HG03520 (cell line): ENCODE data around the gene OTUB1.

Source experiments
- ATAC-seq: cut with Tn5 transposase; IDR thresholded peaks from one replicate; pipeline ENCODE4 v1.9.1; 2021; ENCODE audit warnings: mild to moderate bottlenecking, moderate library complexity; ENCODE audit not compliant: unreplicated experiment

Gene OTUB1

DNA sequence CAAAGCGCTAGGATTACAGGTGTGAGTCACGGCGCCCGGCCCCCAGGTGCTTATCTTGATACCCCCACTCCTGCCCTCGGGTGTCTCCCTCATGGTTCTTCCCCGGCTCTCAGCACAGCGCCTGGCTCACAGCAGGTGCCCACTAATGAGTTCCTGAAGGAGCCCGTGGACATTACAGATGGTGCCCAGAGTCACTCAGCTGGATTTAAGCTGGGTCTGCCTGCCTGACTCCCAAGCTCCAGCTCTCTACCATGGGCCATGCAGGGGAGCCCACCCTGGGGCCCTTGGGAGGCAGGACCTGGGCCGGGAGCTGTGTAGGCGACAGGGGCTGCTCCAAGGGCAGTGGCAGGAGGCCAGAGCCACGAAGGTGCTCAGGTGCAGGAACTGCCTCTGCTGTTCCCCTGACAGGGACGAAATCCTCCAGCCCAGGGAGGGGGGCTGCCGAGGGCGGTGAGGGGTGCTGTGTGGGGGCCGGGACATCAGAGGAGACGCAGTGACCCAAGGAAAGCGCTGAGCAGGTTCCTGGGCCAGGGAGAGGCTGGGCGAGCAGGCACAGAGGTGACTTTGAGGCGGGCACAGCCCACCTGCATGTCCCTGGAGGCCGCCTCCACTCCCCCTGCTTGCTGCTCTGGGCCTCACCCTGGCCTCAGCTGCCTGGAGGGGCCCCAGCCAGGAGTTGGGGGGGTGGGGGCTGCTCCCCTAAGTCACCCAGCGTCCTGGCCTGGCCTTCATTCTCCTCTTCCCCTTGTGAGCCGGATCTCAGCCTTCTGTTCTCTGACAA, 34.9 kb downstream of the OTUB1 start:
- ATAC-seq, result no peak

- no peak for ATAC-seq
These were observed 35.5 kb downstream of the OTUB1 start for GRCh38 chr11:64021757-64022093.

DNA sequence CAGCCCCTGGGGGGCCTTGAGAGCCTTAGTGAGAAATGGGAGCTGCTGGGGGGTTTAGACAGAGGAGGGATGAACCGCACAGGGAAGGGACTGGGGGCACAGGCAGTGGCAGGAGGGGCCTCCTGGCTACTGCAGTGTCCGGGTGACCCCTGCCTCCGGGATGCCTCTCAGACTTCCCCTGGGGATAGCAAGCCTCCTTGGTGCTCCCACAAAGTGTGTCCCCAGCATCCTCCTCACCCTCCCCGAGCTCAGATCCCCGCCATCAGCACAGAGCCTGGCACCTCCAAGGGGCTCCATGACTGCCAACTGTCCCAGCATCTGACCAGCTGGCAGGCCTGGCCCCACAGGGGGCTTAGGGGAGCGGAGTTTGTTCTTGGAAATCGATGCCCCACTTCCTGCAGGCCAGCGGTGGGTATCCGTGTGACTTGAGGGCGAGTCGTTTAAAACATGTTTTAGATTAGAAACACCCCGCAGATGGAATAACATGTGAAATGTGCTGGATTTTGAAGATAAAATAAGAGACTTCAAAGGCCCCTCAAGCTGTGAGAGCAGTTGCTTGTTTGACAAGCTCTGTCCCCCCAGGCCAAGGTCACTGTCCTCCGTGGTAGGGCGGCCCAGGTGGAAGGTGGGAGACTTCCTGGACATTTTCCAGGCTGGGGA, 36.0 kb downstream of the OTUB1 start:
- no peak for ATAC-seq

GRCh38 chr11:64023712-64024710, 37.8 kb downstream of the OTUB1 start:
- no peak for ATAC-seq

DNA sequence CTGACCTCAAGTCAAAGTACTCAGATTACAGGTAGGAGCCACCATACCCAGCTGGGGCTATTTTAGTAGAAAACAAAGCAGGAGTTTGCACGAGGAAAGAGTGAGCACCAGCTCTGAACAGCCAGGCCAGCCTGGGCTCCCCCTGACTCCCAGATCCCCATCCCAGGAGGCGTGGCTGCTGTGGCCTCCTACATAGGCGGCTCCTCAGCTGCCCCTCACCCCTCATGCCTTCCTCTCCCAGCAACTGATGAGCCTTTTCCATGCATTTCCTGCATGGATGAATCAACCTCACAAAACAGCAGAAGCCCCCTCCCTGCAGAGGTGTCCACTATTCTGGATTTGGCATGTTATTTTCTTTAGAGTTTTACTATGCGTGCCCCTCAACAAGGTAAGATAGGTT, 39.0 kb downstream of the OTUB1 start:
- ATAC-seq, result no peak

DNA sequence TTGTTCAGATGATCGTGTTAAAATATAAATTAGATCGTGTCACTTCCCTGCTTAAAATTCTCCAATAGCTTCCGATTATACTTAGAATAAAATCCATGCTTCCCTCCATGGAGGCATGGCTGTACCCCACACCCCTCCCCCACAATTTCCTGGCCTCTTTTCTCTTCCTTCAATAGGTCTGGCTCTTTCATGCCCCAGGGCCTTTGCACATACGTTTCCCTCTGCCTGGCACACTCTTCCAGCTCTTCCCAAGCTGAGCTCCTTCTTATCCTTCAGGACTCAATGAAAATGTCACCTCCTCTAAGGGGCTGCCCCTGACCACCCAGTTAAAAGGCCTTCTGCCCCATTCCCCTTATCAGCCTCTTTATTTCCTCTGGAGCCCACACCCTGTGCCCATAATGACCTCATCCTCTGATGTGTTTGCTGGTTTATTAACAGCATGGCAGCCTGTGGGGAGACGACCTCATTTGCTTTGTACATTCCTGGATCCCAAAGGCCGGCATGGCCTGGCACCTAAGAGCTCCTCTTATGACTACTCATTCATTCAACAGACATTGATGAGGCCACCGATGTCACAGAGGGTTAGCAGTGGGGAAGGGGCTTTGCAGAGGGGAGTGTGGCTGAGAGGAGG, 40.5 kb downstream of the OTUB1 start:
- no peak for ATAC-seq

DNA sequence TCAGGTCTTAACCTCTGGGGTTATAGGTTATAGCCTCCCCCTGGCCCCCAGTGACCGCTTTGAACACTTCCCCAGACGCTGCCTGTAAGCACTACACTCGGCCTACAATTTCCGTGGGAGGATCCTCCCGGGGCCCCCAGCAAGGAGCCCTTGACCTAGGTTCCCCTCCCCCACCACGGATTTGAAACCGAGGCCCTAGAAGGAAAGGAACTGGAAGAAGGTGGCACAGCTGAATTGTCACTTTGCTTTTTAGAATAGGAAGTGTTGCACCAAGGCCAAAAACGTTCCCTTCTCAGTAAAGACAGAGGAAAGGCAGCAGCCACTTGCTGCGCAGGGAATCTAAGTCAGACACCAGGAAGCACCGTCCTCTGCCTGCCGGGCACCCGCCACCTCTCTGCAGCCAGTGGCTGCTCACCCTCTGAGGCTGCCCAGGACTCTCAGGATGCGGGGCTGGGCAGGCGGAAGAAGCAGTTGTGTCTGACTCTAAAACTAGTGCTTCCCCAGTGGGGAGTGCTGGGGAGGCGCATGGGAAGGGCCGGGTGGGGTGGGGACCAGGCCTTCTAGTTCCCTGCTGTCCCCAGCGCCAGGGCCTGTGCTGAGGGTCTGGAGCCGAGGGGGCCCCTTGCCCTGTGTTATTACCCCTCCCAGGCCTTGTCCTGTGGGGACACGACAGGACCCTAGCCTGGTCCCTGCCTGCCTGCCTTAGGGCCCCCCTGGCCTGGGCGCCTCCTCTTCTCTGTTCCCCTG, 41.6 kb downstream of the OTUB1 start:
- no peak for ATAC-seq

GRCh38 chr11:64028398-64029115, 42.3 kb downstream of the OTUB1 start:
- no peak for ATAC-seq

DNA sequence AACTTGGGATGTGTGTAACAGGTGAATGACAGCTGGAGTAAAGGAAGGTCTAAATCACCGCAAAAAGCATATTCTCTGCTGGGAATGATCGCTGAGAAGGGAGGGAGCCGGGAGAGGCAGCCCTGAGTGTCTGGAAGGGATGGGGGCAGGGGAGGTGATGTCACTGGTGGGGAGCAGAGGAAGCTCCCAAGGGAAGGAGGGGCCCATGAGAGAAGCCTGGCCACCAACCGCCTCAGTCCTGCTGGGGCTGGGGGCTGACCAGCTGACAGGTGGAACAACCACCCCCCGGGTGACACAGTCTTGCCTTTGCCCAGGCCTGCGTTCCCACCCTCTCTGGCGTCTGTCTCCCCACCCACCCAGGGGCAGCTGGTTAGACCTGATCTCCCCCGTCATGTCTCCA, 43.5 kb downstream of the OTUB1 start:
- ATAC-seq, result no peak

DNA sequence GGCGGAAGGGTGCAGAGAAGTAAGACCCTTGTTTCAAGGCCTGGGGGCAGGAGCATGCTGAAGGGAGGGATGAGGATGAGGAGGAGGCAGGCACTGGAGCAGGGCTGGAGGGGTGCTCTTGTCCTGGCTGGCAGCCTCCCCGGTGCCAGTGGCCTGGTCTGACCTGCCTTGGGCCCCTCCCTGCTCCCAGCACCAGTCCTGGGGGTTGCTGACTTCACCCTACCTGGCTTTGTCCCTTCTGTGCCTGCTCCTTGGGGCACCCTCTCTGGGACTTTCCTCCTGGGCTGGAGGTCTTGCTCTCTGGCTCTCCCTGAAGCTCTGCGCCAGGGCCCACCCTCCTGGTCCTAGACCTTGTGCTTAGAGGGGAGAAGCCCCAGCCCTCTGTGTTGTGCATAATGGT, 44.8 kb downstream of the OTUB1 start:
- no peak for ATAC-seq

DNA sequence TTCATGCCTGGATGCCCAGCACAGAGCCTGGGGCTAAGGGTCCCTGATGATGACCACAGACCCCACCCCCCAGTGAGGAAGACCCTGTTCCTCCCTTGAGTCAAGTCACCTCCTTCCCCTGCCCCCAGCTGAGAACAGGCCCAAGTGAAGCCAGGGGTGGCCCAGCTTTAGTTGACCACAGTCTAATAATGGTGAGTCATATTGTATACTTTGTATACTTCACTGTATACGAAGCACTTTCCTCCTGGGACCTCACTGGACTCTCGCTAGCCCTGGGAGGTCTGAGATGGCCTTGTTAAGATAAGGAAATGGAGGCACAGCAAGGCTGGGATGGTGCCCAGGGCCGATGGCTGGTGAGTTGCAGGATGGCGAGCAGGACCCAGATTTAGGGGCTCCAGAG, 45.8 kb downstream of the OTUB1 start:
- ATAC-seq, result no peak

DNA sequence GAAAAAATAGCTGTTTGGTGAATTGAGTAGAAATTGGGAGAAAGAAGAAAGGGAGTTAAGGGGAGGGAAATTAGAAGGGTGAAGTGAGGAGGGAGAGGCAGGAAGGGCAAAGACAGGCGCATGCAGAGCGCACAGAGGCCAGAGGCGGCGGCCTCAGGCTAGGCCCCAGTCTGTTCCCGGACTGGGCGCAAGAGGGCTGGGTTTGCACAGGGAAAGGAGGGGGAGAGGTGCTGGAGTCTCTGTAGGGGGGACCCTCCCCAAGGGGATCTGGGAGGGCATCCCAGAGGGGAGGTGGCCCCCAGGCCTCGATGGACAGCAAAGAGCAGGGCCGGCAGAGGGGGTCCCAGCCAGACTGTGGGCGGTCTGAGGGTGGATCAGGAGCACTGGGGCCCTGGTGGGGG, 48.2 kb downstream of the OTUB1 start:
- no peak for ATAC-seq

- no peak for ATAC-seq
These were observed 48.9 kb downstream of the OTUB1 start for GRCh38 chr11:64035081-64035524.

DNA sequence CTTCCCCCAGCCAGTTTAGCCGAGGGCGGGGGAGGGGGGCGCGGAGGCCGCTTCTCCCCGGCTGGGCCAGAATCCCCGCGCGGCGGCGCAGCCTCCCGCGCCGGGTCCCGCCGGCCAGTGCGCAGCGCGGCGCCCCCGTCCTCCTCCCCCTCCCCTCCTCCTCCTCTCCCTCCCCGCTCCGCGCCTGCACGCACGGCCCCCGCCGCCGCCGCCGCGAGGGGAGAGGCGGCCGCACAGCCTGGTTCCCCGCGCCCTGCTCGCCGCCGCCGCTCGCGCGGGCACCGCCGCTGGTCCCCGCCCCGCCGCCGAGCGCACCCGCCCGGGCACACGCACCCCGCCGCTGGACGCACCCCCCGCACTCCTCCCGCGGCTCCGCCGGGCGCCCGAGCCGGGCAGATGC, 49.3 kb downstream of the OTUB1 start, which contains the start of gene FLRT1:
Gene FLRT1, plus strand, starts transcription at position 356 of the 400 bp plus-strand sequence. CDS start 80,337 bp downstream, outside the sequence.
- no peak for ATAC-seq

DNA sequence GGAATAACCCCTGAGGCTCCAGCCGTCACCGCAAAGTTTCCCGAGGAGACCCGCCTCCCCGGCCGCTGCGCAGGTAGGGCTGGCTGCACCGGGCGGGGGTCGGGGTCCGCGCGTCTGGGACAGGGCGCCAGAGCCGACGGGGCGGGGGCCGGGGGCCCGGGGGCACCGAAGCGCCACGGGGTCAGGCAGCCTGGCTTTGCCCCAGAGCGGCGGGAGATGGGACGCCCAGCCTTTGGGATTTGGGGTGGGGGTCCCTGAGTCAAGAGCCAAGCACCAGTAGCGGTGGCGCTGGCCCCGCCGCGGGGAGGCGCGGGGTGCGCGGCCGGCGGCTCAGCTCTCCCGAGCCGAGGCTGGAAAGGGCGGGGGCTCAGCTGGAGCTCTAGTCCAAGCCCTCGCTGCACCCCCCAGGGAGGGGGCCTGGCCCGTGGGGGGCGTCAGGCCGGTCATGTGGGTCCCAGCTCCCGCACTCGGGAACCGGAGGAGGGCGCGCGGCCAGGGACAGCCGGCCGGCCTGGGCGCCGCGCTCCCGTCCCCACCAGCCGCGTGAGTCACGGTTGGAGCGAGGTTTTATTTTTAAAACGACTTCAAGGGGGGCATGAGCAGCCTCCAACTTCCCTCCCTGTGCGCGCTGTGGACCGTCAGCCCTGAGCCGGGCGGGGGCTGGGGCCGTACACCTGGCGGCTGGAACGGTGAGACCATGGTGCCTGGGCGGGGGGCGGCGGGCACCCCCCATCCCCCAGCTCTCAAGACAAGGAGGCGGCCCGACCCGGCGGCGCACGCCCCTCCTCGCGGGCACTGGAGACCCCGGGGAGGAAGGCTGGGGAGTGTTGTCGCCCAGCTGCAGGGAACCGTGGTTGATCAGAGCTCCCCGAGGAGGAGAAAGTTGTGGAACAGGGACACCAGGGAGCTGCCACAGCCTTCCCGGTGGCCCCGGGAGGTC, 50.1 kb downstream of the OTUB1 start:
- ATAC-seq, result no peak

GRCh38 chr11:64037027-64037634, 50.9 kb downstream of the OTUB1 start:
- ATAC-seq, result no peak

GRCh38 chr11:64038500-64038899, 52.3 kb downstream of the OTUB1 start:
- no peak for ATAC-seq
